Stimulated activated memory B cell treated with anti-CD40 and anti-IgM and Interleukin-4, amounts not matched to agents 10 μg/mL and 1 μg/mL and 100 μg/mL, for 72 hours (primary cell): ENCODE results near the gene MTG1.
A peak's percentile ranks its signal among the peaks of the same experiment; 100 is the strongest.
"Not testable (repeated sequence)": the region's sequence is repeated elsewhere in the genome, so short reads cannot be mapped to it uniquely, and the experiment has no call there.

Experiments used
- ATAC-seq: fragments of 150-1000 bp; cut with Tn5 transposase; 2 replicates; pipeline ENCODE4 v1.10.0; 2021
- H3K27ac Mint-ChIP-seq: one replicate; pipeline ENCODE4 v1.8.0; 2022; ENCODE audit warnings: mild to moderate bottlenecking, mixed read lengths
- H3K27me3 Mint-ChIP-seq: one replicate; pipeline ENCODE4 v1.8.0; 2022; ENCODE audit warnings: mixed read lengths
- H3K36me3 Mint-ChIP-seq: one replicate; pipeline ENCODE4 v1.8.0; 2022; ENCODE audit warnings: mixed read lengths
- H3K4me1 Mint-ChIP-seq: one replicate; pipeline ENCODE4 v1.8.0; 2022; ENCODE audit warnings: mixed read lengths
- H3K4me3 Mint-ChIP-seq: one replicate; pipeline ENCODE4 v1.8.0; 2022; ENCODE audit warnings: mild to moderate bottlenecking, moderate library complexity, mixed read lengths
- H3K9me3 Mint-ChIP-seq: one replicate; pipeline ENCODE4 v1.8.0; 2022; ENCODE audit warnings: mixed read lengths

Gene MTG1

GRCh38 chr10:133366751-133367150, 27.2 kb upstream of the MTG1 start:
- Mint-ChIP-seq H3K4me1 (peaks cover 13% of the 10 kb centered on the region), H3K4me3 (no peak overlapping the region), H3K27ac (no peak overlapping the region), H3K9me3 (no peaks in the 10 kb centered on the region), H3K36me3 (peaks cover 34% of the 10 kb centered on the region), H3K27me3 (no peaks in the 10 kb centered on the region)
- no peak for ATAC-seq

- peaks cover 12% of the 10 kb centered on the region for H3K4me1 Mint-ChIP-seq
- not testable (repeated sequence) for H3K9me3 Mint-ChIP-seq, H3K27me3 Mint-ChIP-seq, ATAC-seq, H3K27ac Mint-ChIP-seq, H3K4me3 Mint-ChIP-seq
- peaks cover 27% of the 10 kb centered on the region for H3K36me3 Mint-ChIP-seq
Observed at GRCh38 chr10:133367461-133367860, 26.5 kb upstream of the MTG1 start.

GRCh38 chr10:133368153-133368552, 25.8 kb upstream of the MTG1 start:
- no peak for ATAC-seq
- H3K9me3 Mint-ChIP-seq, result no peaks in the 10 kb centered on the region
- H3K36me3 Mint-ChIP-seq, result peaks cover 26% of the 10 kb centered on the region
- no peaks in the 10 kb centered on the region for H3K27me3 Mint-ChIP-seq
- no peak overlapping the region for H3K27ac Mint-ChIP-seq
- no peak overlapping the region for H3K4me3 Mint-ChIP-seq
- H3K4me1 Mint-ChIP-seq, result peaks cover 12% of the 10 kb centered on the region

GRCh38 chr10:133370030-133370786, 23.7 kb upstream of the MTG1 start:
- Mint-ChIP-seq H3K9me3 (no peaks in the 10 kb centered on the region), H3K4me3 (no peak overlapping the region), H3K4me1 (peaks cover 19% of the 10 kb centered on the region), H3K27ac (no peak overlapping the region), H3K27me3 (no peaks in the 10 kb centered on the region), H3K36me3 (peaks cover 18% of the 10 kb centered on the region)
- no peak for ATAC-seq

GRCh38 chr10:133372507-133372906, 21.4 kb upstream of the MTG1 start:
- Mint-ChIP-seq H3K9me3 (no peaks in the 10 kb centered on the region), H3K27ac (peak overlapping the region; percentile 94), H3K27me3 (no peaks in the 10 kb centered on the region), H3K4me1 (peaks cover 25% of the 10 kb centered on the region), H3K36me3 (peaks cover 18% of the 10 kb centered on the region), H3K4me3 (peak overlapping the region; percentile 74)
- ATAC-seq, result peak; percentile 48

GRCh38 chr10:133373174-133374090, 20.5 kb upstream of the MTG1 start, which contains the start of gene ECHS1:
Gene ECHS1 (minus strand): TSS chr10:133373354. CDS start chr10:133373333, 21 bp downstream.
- H3K36me3 Mint-ChIP-seq, result peaks cover 12% of the 10 kb centered on the region
- ATAC-seq, result peak; percentile 97

GRCh38 chr10:133375357-133376115, 18.4 kb upstream of the MTG1 start:
- peaks cover 41% of the 10 kb centered on the region for H3K4me1 Mint-ChIP-seq
- H3K27ac Mint-ChIP-seq, result no peak overlapping the region
- H3K9me3 Mint-ChIP-seq, result no peaks in the 10 kb centered on the region
- ATAC-seq, result no peak
- no peak overlapping the region for H3K4me3 Mint-ChIP-seq
- peaks cover 5% of the 10 kb centered on the region for H3K36me3 Mint-ChIP-seq
- no peaks in the 10 kb centered on the region for H3K27me3 Mint-ChIP-seq

More at GRCh38 chr10:133373174-133374090, 20.5 kb upstream of the MTG1 start, which contains the start of gene ECHS1:
- Mint-ChIP-seq H3K4me1 (peaks cover 31% of the 10 kb centered on the region), H3K4me3 (peak within 1 kb of the TSS; percentile 94), H3K27me3 (no peaks in the 10 kb centered on the region), H3K9me3 (no peaks in the 10 kb centered on the region), H3K27ac (peak within 1 kb of the TSS; percentile 94)

GRCh38 chr10:133376183-133376582, 17.8 kb upstream of the MTG1 start:
- not testable (repeated sequence) for H3K36me3 Mint-ChIP-seq, H3K4me3 Mint-ChIP-seq, ATAC-seq, H3K9me3 Mint-ChIP-seq, H3K27ac Mint-ChIP-seq, H3K27me3 Mint-ChIP-seq
- peaks cover 47% of the 10 kb centered on the region for H3K4me1 Mint-ChIP-seq

GRCh38 chr10:133377025-133377817, 16.7 kb upstream of the MTG1 start:
- Mint-ChIP-seq H3K36me3 (peaks cover 6% of the 10 kb centered on the region), H3K27ac (no peak overlapping the region), H3K4me3 (peak overlapping the region; percentile 78), H3K27me3 (no peaks in the 10 kb centered on the region), H3K4me1 (peaks cover 44% of the 10 kb centered on the region), H3K9me3 (no peaks in the 10 kb centered on the region)
- no peak for ATAC-seq

- Mint-ChIP-seq H3K4me3 (peak overlapping the region; percentile 78), H3K27me3 (no peaks in the 10 kb centered on the region), H3K27ac (peak overlapping the region; percentile 55), H3K36me3 (peaks cover 6% of the 10 kb centered on the region), H3K4me1 (peaks cover 43% of the 10 kb centered on the region), H3K9me3 (no peaks in the 10 kb centered on the region)
- ATAC-seq, result no peak
Observed at GRCh38 chr10:133377818-133378250, 16.1 kb upstream of the MTG1 start.

- peak overlapping the region; percentile 78 for H3K4me3 Mint-ChIP-seq
- no peaks in the 10 kb centered on the region for H3K9me3 Mint-ChIP-seq
- no peaks in the 10 kb centered on the region for H3K27me3 Mint-ChIP-seq
- peaks cover 43% of the 10 kb centered on the region for H3K4me1 Mint-ChIP-seq
- peak; percentile 77 for ATAC-seq
- H3K27ac Mint-ChIP-seq, result peak overlapping the region; percentile 55
- peaks cover 6% of the 10 kb centered on the region for H3K36me3 Mint-ChIP-seq
Observed at GRCh38 chr10:133378251-133379096, 15.5 kb upstream of the MTG1 start.

- peak; percentile 76 for ATAC-seq
- peak within 1 kb of the TSS; percentile 77 for H3K27ac Mint-ChIP-seq
- peak within 1 kb of the TSS; percentile 84 for H3K4me3 Mint-ChIP-seq
- no peaks in the 10 kb centered on the region for H3K9me3 Mint-ChIP-seq
- peaks cover 8% of the 10 kb centered on the region for H3K36me3 Mint-ChIP-seq
- H3K27me3 Mint-ChIP-seq, result no peaks in the 10 kb centered on the region
- H3K4me1 Mint-ChIP-seq, result peaks cover 36% of the 10 kb centered on the region
Observed at GRCh38 chr10:133379152-133379800, 14.7 kb upstream of the MTG1 start, which contains the start of gene PAOX. Gene PAOX (plus strand): TSS chr10:133379262. CDS start chr10:133379317, 55 bp downstream.
